ENCODE data around the gene JAK1. TPM values are rescaled to one million over a fixed set of nuclear protein-coding genes. Genes with fewer than 3 reads are reported as not detected.

The JAK1 gene
- total RNA-seq, 3 donors from 2014 or later (not counting 1 experiment from before 2014, with no cell fraction given), result 507 to 626 (median 526) TPM

DNA sequence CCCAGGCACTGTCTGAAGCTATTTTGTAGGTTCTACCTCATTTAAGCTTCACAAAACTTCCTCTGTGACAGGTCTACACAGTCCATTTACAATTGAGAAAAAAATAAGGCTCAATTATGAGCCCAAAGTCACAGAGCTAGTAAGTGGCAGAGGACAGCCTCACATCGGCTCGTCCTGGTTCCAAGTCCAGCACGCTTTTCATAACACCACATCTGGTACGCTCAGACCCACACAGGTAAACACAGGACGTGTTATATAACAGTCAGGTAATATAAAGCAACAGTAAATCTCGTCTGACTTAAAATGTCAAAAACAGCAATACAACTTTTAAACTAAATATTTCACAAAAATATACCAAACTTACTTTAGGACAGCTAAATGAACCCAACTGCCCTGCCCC, 13.1 kb downstream of the JAK1 start:
- intact Hi-C loops (cut with micrococcal nuclease), result no loop called here
- H3K27me3 Mint-ChIP-seq (ENCODE audit: low read depth in 2 of 2), result no peaks in the 10 kb centered on the region
- H3K4me3 ChIP-seq (ENCODE audit: low read length), result no peak overlapping the region
- H3K27ac Mint-ChIP-seq, result no peak overlapping the region
- H3K36me3 Mint-ChIP-seq, result no peaks in the 10 kb centered on the region
- TF ChIP-seq, protein P1, sequence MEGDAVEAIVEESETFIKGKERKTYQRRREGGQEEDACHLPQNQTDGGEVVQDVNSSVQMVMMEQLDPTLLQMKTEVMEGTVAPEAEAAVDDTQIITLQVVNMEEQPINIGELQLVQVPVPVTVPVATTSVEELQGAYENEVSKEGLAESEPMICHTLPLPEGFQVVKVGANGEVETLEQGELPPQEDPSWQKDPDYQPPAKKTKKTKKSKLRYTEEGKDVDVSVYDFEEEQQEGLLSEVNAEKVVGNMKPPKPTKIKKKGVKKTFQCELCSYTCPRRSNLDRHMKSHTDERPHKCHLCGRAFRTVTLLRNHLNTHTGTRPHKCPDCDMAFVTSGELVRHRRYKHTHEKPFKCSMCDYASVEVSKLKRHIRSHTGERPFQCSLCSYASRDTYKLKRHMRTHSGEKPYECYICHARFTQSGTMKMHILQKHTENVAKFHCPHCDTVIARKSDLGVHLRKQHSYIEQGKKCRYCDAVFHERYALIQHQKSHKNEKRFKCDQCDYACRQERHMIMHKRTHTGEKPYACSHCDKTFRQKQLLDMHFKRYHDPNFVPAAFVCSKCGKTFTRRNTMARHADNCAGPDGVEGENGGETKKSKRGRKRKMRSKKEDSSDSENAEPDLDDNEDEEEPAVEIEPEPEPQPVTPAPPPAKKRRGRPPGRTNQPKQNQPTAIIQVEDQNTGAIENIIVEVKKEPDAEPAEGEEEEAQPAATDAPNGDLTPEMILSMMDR (IDR thresholded peaks at IDR 0.05), result no peak
- no peaks in the 10 kb centered on the region for H3K9me3 ChIP-seq (ENCODE audit: control insufficient read depth, insufficient read depth, low read length)
- WGBS (ENCODE audit: insufficient coverage), result 67% methylated on average over 6 of the region's 6 CpGs
- peaks cover 2% of the 10 kb centered on the region for H3K36me3 ChIP-seq (ENCODE audit: control insufficient read depth, insufficient read depth, low read length)
- ATAC-seq, result no peak
- no peaks in the 10 kb centered on the region for H3K9me3 Mint-ChIP-seq
- H3K4me1 Mint-ChIP-seq, result peaks cover 47 to 49% of the 10 kb centered on the region in 2 donors
- no peak for DNase-seq
- H3K27me3 ChIP-seq (ENCODE audit: control insufficient read depth, insufficient read depth, low read length), result no peaks in the 10 kb centered on the region
- H3K4me1 ChIP-seq (ENCODE audit: control insufficient read depth, insufficient read depth, low read length), result peaks cover 64% of the 10 kb centered on the region
- no peak overlapping the region for H3K27ac ChIP-seq (ENCODE audit: low read length)
- H3K4me3 Mint-ChIP-seq, result peak overlapping the region; percentile 43

DNA sequence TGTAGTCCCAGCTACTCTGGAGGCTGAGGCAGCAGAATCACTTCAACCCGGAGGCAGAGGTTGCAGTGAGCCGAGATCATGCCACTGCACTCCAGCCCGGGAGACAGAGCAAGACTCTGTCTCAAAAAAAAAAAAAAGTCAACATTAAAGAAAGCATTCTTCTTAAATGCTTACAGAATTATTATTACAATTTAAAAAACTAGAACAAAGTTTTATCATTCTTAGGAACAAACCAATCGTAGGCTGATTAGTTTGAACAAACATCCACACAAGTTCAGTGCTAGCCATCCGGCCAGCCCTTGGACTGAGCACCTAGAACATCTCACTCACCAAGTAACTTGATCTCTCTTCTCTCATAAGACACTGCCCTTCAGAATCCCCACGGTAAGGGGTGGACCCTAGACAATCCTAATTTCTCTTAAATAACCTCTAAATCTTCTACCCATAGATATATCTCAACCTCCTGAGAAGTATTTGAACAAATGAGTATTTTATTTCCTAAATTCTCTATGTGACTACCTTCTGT, 16.0 kb downstream of the JAK1 start:
- H3K36me3 Mint-ChIP-seq, result no peaks in the 10 kb centered on the region
- DNase-seq (no peak), ATAC-seq (peak in 1 of 3 donors; percentile 21)
- H3K9me3 Mint-ChIP-seq, result no peaks in the 10 kb centered on the region
- peaks cover 65 to 76% of the 10 kb centered on the region in 2 donors for H3K4me1 Mint-ChIP-seq
- intact Hi-C loops (cut with micrococcal nuclease), result no loop called here
- peak overlapping the region; percentile 77 for H3K4me3 Mint-ChIP-seq
- no peaks in the 10 kb centered on the region for H3K27me3 ChIP-seq (ENCODE audit: control insufficient read depth, insufficient read depth, low read length)
- no peak overlapping the region for H3K4me3 ChIP-seq (ENCODE audit: low read length)
- H3K9me3 ChIP-seq (ENCODE audit: control insufficient read depth, insufficient read depth, low read length), result no peaks in the 10 kb centered on the region
- peak overlapping the region; percentile 47 for H3K27ac ChIP-seq (ENCODE audit: low read length)
- TF ChIP-seq, protein P1 (IDR thresholded peaks at IDR 0.05), result no peak
- no peak overlapping the region for H3K27ac Mint-ChIP-seq
- 51% methylated on average over 6 of the region's 6 CpGs for WGBS (ENCODE audit: insufficient coverage)
- no peaks in the 10 kb centered on the region for H3K27me3 Mint-ChIP-seq (ENCODE audit: low read depth in 2 of 2)
- peaks cover 2% of the 10 kb centered on the region for H3K36me3 ChIP-seq (ENCODE audit: control insufficient read depth, insufficient read depth, low read length)
- peaks cover 46% of the 10 kb centered on the region for H3K4me1 ChIP-seq (ENCODE audit: control insufficient read depth, insufficient read depth, low read length)

DNA sequence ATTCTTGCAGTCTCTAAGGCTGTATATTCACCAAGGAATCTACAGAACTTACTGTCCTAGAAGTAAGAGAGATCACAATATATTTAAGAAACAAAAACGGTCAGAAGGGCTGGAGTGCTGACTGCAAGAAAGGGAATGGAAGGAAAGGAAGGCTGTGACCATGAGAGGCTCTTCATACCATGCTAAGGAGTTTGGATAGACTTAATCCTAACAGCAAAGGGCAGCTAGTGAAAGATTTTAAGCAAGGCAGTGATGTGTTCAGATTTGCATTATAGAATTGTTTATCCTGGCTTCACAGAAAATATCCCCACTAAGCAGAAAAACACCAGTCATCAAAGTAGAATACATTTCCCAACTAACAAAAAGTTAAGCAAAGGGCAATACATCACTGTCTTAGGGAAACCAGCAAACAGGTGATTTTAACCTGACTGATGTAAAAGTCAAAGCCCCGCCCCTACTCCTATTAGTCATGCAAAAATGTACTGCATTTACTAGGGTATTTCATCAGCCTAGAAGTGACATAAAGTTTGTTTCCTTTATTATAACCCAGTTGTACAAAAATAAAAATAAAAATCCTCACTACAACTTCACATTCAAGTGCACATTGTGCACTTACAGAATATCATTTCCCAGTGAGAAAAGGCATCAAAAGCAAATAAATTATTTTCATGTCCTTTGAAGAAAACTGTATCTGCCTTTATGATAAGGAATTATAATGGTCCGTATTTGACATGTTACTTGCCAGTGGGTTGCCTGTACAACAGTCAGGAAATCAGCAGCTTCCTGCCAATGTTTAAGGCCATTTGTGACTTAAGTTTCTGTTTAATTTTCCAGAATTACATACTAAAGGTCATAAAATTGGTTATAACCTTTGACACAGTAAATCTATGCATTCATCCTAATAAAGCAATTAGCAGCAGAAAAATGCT, 17.2 kb downstream of the JAK1 start:
- H3K4me1 Mint-ChIP-seq, result peaks cover 75 to 83% of the 10 kb centered on the region in 2 donors
- DNase-seq (peak in 1 of 2 donors; percentile 57), ATAC-seq (peak; percentile 69 to 79 (median 74))
- intact Hi-C loops (cut with micrococcal nuclease), result loop anchor here (1.0 to 2.0 kb wide), 2 partner anchors 16 to 20 kb away; no protein-coding TSS in a partner anchor
- peak overlapping the region; percentile 69 for H3K4me3 Mint-ChIP-seq
- Histone ChIP-seq H3K4me3 (ENCODE audit: low read length) (no peak overlapping the region), H3K4me1 (ENCODE audit: control insufficient read depth, insufficient read depth, low read length) (peaks cover 44% of the 10 kb centered on the region), H3K36me3 (ENCODE audit: control insufficient read depth, insufficient read depth, low read length) (no peaks in the 10 kb centered on the region), H3K9me3 (ENCODE audit: control insufficient read depth, insufficient read depth, low read length) (no peaks in the 10 kb centered on the region), H3K27me3 (ENCODE audit: control insufficient read depth, insufficient read depth, low read length) (no peaks in the 10 kb centered on the region), H3K27ac (ENCODE audit: low read length) (peak overlapping the region; percentile 69)
- TF ChIP-seq, protein P1 (IDR thresholded peaks at IDR 0.05), result no peak
- no peaks in the 10 kb centered on the region for H3K36me3 Mint-ChIP-seq
- no peaks in the 10 kb centered on the region for H3K27me3 Mint-ChIP-seq (ENCODE audit: low read depth in 2 of 2)
- 7% methylated on average over 3 of the region's 3 CpGs for WGBS (ENCODE audit: insufficient coverage)
- no peak overlapping the region for H3K27ac Mint-ChIP-seq
- H3K9me3 Mint-ChIP-seq, result no peaks in the 10 kb centered on the region
